NCI-H2107 treated with DMSO at 0.1 percent for 48 hours (cell line): ENCODE results near the gene MYL1.

ENCODE experiments used
- DNase-seq: peaks from one replicate; lab custom pipeline; 2025; ENCODE audit not compliant: unreplicated experiment; lab: John Stamatoyannopoulos, UW

MYL1 gene

DNA sequence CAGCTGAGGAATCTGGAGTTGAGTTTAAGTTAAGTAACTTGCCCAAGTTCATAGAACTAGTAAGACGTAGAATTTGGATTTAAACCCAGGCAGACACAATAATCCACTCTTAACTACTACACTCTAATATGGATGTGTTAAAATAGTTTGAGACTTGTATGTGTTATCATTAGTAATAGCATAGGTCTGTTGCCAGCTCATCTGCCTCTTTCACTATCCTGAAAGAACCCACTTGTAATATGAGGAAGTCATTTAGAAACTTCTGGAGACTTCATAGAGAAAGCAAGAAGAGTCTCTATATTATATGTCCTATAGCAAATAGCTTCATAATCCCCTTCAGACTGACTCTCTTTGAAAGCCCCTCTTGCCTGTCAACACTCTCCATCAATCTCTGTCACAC lies 46.7 kb downstream of the MYL1 start:
- DNase-seq = no peak

DNA sequence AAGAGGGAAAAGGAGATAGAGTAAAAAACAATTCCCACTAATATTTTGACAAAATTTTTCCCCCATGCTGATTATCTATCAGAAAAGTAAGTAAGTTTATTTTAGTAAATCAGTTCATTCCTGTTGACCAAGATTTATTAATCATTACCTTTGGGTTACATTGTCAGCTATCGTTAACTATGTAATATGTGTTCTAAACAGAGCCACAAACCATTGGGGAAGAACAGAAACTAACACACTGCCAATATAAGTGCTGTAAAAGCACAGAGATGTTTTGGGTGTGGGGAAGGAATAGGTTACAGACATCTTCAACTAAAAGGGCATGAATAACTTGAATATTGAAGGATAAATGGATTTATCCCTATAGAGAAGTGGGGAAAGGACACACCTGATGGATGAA lies 47.3 kb downstream of the MYL1 start:
- DNase-seq = no peak

DNA sequence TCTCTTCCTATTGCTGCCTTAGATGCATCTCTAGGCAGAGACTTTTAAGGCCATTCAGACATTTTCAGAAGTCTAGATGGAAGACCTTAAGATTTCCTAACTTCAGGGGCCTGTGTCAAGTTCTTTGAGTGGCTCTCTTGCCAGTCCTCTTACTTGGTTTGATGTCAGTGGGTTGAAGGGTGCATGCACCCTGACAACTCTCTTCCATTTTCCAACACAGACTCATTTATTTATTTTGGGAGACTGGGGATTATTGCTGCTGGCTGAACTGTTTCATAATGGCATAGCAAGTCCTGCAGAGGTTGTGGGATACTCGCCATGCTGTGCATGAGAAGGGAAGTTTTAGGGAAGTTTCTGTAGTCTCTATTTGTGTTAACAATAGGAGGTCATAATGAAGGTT lies 50.7 kb downstream of the MYL1 start:
- no peak for DNase-seq

DNA sequence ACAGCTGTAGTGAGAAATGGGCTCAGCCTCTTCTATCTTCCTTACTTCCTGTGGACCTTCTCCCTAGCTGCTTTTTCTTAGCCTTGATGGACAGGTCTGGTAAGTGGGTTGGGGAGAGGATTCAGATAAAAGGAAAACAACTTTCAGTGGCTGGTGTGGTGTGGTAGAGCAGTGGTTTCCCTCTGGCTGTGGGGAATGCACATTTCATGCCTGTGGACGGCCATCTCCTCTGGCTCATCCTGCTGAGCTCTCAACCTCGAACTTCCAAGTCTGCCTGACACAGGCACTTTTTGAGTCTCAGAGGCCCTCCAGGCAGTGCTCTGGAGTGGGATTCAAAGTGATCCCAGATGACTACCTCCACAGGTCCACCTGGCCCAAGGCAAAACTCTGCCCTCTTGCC lies 51.1 kb downstream of the MYL1 start:
- DNase-seq = no peak

DNA sequence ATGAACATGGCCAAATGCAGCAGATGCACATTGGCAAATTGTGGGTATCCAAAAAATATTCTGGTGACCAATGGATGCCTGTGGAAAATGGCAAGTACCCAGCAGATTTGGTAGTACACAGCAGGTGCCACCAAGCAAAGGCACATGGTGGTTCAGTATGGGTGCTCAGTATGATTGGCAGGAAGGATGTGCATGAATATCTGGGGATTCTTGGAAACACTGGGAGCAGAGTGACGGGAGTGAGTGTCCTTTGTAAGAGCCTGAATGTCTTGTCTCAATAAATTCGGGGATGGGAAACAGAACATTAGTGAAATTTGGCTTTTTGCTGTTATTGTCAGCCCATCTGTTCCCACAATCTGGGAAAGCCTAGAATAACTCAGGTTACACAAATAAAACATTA lies 52.9 kb downstream of the MYL1 start:
- DNase-seq = no peak

DNA sequence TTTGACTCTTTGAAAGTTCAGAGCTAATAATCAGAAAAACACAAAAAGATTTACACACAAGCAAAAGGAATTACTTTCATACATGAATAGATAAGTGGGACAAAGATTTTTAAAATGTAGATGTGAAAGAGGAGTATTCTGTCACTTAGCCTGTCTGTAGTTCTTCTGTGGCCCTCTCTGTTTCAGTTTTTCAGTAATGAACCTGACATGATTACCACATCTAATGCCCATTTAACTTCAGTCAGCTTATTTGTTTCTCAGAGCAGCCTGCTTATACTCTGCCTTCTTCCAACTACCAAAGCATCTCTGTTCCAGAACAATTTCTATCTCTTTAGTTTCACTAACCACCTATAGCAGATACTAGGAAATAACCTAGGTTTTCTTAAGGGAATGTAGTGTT lies 55.3 kb downstream of the MYL1 start:
- DNase-seq = no peak

DNA sequence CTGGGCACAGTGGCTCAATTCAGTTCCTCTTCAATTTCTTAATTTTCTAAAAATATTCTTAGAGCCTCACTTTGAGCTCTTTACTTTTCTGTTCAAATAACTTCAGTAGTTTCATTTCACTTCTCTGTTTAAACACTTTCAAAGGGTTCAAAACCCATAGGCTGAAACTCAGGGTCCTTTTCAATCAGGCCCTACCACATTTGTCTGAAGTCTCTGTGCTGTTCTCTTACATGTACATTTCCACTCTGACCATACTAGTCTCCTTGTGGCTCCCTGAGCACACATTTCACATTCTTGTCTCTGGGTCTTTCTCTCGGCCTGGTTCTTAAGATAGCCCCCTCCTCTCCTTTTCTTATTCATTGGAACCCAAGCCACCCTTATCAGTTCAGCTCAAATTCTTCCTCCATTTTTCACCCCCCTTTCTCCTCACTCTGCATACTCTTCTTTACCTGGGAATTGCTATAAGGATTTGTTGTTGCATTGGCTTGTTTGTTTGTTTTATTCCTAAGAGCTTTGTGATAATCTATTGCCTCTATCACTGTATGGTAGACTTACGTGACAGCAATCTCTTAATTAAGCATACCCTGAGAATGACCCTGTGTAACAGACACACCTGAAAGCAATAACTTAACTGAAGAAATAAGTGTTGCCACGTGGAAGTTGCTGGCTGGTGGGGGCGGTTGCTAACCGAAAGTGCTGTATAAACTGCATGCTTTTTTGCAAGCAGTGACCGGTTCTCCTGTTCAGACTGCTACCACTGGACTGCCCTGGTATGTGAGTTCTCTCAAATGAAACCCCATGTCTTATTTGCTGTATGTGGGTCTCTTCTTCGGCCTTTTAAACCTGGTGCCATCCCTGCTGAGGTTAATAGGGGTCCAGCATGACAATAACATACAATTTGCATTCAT lies 62.0 kb downstream of the MYL1 start:
- DNase-seq = no peak

DNA sequence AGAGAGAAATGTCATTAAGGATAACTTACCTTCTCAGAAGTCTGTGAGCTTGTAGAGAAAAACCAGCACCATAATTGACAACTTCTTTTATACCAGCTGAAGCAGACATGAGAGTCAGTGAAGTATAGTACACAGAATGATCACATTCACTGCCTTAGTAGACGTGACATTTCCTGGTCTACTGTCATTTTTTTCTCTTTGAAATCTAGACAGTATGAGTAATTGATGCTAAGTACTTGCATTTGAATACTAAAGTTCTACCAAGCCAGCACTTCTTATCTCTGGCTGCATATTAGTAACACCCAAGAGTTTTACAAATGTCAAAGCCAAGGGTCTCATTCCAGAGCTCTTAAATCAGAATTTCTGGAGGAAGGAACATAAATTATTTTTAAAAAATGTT lies 64.4 kb downstream of the MYL1 start:
- DNase-seq = no peak
